Raji (cell line): ENCODE results near the gene MYO15A.

Experiments
- POLR2A ChIP-seq: IDR thresholded peaks from 2 replicates; pipeline ENCODE4 v1.6.1; 2011; ENCODE audit warnings: low read depth, low read length, control low read depth; ENCODE audit not compliant: insufficient read depth

Gene MYO15A

DNA sequence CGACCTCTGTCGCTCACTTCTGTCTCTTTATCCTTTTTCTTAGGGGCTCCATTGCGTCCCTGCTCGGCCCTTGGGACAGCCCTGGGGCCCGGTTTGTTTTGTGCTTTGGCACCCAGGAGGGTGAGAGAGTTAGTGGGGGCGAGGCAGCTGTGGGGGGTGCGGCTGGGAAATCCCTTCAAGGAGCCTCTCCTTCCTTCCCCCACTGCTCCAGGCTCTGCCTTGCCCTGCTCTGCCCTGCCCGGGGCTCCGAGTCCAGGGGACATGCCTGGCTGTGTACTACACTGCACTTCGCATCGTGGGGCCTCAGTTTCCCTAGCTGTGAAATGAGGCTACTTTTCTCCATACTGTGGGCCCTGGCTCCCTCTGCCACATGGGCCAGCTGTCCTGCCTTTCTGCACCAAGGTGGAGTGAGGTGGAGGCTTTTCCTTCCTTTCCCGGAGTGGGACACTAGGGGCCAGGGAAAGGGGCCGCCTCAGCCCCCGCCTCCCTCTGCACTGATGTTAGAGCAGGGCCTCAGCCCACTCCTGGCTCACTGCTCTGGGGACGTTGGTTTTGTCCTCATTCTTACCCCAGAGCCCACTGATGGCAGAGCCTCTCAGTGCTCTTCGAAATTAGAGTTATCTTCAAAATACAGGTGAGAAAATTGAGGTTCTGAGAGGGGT lies 117.9 kb downstream of the MYO15A start:
- TF ChIP-seq POLR2A, result no peak

DNA sequence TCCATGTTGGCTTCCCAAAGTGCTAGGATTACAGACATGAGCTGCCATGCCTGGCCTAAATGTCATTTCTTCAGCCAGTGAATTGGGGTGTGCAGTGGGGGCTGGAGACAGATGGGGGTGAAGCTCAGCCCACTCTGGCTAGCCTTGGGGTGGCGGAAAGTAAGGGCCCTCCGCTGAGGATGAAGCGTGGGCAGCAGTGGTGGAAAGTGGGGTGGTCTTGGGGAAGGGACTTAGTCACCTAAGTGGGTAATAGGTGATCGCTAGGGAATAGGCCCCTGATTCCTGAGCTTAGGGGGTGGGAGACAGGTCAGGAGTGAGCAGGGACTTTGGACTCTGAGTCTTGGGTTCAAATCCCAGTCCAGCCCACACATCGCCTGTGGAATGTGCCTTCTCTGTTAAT lies 119.1 kb downstream of the MYO15A start:
- TF ChIP-seq POLR2A, result no peak

GRCh38 chr17:18228176-18228682 lies 119.7 kb downstream of the MYO15A start:
- TF ChIP-seq POLR2A, result no peak

GRCh38 chr17:18229254-18229653 lies 120.7 kb downstream of the MYO15A start:
- TF ChIP-seq POLR2A, result no peak
